HG03460 (cell line): Measurements from ENCODE around the gene RHEX.
"Not testable (repeated sequence)": the region's sequence is repeated elsewhere in the genome, so short reads cannot be mapped to it uniquely, and the experiment has no call there.

Source experiments
- ATAC-seq: cut with Tn5 transposase; IDR thresholded peaks from one replicate; pipeline ENCODE4 v1.9.1; 2021; ENCODE audit not compliant: unreplicated experiment

Gene RHEX, protein sequence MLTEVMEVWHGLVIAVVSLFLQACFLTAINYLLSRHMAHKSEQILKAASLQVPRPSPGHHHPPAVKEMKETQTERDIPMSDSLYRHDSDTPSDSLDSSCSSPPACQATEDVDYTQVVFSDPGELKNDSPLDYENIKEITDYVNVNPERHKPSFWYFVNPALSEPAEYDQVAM

DNA sequence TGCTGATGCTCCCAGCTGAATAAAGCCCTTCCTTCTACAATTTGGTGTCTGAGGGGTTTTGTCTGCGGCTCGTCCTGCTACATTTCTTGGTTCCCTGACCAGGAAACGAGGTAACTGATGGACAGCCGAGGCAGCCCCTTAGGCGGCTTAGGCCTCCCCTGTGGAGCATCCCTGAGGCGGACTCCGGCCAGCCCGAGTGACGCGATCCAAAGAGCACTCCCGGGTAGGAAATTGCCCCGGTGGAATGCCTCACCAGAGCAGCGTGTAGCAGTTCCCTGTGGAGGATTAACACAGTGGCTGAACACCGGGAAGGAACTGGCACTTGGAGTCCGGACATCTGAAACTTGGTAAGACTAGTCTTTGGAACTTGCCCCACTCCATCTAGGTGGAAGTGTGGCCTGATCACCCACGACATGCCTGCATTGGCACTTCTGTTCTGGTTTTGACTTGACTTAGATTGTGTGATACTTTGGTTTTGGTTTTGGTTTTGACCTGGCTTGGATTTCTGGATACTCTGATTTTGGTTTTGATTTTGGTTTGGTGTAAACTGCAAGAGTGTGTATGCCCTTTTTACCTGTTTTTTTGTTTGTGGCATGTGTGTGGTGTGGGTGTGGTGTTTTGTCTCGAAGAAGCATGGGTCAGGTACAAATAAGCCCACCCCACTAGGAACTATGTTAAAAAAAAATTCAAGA lies at the start of gene RHEX:
RHEX (plus strand) TSS at position 255 of the 692 bp plus-strand sequence. CDS start 44,656 bp downstream, outside the sequence.
- ATAC-seq, result not testable (repeated sequence)

DNA sequence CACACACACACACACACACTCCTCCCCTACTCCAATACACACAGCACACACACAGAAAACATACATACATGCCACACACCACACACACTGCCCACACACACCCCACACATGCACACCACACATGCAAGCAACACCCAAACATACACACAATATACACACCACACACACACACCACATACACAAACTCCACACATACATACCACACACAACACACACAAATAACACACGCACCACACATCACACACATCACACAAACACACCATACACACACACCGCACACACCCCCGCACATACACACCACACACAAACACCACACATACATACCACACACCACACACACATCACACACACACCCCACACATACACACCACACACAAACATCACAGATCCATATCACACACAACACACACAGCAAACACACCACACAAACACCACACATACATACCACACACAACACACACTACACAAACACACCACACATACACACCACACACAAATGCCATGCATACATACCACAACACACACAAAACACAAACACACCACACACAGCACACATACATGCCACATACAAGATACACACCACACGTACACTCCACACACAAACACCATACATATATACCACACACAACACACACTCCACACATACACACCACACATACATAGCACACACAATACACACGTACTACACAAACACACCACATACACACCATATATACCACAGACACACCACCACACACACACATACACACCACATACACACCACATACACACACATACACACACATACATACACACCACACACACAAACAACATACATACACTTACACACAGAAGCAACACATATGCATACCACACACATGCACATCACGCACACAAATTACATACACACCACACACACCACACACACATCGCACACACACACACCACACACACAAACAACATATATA lies 48.8 kb upstream of the RHEX start:
- no peak for ATAC-seq

DNA sequence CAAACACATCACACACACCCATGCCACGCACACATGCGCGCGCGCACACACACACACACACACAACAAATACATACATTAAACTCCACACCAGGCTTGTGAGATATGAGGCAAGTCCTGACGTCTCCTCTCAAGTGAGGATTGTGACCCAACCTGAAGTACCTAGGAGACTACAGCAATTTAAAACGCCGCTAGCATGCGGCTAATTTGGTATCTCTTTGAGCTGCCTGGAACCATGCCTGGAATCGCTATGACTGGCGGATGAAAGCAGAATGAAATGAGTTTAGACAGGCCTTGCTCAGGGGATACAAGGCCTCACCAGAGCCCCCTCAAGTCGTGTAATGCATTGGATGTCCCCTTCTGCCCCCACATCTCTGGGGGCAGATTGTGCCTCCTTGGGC lies 48.1 kb upstream of the RHEX start:
- ATAC-seq, result no peak

DNA sequence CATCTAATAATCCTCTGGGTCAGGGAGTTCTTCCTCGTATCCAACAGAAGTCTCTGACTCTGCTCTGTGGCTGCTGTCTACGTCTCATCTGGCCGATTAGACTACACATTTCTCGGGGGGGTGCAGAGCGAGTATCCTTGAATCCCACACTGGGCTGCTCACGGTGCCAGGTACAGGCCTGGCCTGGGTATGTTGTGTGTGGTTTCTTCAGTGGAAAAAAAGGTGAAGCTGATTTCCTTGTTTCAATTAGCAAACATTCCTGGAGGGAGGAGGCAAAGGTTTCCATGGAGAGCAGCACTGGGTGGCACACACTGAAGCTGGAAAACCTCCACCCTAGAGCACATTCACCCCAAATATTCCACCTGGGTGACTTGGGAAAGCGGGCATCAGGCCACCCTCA lies 47.7 kb upstream of the RHEX start:
- ATAC-seq, result no peak

DNA sequence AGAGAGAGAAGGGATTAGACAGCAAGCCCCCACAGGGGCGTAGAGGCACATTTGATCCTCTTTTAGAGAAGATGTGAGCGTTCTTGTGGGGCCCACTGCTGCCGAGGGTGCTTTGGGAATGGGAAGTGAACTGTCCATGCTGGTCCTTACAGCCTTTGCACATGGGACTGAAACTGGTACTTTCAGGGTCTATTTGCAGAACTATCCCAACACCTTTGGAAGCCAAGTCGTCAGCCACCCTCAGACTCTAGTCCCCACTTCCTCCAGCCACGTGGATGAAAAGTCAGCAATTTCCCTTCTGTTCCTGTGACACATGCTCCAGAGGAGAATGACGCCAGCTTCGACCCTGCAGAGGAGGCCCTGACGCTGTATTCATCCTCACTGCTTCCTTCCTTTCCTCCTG lies 47.2 kb upstream of the RHEX start:
- ATAC-seq, result no peak

DNA sequence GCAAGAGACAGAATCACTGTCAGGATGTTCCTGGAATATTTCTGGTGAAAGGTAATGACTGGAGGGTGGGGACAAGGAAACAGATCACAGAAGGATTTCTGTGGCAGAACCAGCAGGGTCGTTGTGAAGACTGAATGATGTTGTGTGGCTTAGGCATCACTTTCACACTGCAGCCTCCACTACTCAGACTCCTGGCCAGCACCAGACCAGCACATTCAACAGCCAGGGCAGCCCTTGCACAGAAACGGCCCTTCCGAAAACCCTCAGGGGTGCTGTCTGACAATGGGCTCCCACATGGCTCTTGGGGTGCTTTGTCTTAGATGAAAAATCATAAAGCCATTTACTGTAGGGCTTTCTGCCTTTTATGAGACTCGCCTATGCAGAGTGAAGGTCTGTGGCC lies 46.0 kb upstream of the RHEX start:
- no peak for ATAC-seq

DNA sequence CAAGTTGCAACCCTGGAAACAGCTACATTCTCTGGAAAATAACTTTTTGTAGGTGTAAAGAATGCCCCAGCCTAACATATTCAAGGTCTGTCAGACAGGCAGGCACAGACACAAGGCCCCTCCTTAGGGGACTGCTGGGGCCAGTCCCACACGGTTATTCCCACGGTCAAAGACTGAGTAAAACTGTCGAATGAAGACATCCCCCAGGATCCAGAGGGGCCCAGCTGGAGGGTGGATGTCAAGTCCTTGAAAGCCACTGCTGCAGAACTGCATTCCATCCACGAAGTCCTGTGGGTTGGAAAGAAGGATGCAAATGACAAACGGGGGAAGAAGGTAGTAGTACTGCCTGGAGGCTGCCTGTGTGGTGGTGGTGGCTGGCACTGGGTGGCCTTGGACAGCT lies 42.9 kb upstream of the RHEX start:
- no peak for ATAC-seq

DNA sequence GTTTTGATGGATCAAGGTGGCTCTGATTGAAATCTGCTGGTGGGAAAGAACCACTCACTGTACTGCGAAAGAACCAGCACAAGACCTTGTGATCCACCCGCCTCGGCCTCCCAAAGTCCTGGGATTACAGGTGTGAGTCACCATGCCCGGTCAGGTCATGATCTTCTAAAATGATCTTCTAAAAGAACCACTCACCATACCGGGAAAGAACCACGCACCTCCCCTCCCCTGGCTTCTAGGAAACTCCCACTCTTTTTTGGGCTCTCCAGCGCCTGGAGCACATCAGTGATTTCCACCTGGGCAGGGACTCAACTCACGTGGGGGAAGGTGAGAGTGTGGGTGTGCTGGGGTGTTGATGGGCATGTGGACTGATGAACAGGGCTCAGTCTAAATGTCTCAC lies 41.9 kb upstream of the RHEX start:
- ATAC-seq, result no peak

DNA sequence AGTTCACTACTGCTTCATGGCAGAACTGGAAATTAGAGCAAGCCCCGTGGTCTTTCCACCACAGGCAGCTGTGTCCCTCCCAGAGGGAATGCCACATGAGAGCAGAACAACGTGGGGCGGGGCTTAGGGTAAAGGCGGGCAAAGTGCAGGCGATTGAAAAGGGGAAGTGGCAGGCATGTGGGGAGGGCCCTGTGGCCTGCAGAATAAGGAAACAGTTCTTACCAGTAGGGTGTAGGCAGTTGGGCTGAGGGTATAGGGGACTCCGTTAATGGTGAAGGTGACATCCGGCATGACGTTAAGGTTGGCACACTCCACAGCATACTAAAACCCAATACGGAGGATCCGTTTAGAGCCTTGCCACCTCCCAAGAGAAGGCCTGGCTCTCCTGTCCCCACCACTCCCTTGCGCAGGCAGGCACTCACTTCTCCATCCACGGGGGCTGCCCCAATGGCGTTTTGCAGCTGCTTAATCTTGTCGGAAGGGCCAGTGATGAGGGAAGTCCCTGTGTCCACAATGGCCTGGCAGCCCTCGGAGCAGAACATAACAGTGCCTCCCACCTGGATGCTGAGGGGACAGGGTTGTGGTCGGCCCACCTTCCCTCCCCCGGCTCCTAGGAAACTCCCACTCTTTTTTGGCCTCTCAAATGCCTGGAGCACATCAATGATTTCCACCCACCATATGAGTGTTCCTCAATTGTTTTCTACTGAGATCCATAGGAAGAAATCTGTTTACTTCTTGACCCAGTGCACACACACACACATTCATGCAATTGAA lies 40.7 kb upstream of the RHEX start:
- ATAC-seq, result peak; percentile 99

DNA sequence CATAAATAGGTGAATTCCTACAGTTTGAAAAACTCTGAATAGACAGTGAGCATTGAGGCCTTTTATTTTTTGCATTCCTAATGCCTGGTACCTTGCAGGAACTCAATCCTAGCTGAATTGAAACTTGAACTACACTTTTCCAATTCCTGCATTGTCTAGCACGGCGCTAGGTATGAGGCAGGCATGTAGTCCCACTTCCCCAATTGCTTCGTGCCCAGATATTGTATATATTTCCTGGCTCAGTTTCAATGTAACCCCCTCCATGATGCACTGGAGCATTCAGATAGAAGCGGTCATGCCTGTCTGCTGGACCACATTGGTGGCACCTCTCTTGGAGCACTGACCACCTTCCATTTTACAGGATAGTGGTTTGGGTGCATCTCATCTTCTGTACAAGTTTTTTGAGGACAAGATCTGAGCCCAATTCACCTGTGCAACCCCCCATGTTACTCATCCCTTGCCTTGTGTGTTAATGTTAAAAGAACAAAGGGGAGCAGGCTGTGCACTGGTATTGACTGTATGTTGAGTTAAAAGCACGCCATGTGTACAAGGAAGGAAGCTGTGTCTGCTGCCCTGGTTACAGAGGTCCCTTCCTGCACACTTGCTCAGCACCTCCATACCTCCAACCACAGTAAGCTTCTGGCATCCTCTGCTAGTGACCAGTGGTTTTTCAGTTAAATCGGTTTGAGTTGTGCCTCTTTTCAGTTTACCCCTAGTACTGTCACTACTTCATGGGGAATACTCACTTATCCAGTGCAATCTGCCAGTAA lies 39.8 kb upstream of the RHEX start:
- ATAC-seq, result no peak

DNA sequence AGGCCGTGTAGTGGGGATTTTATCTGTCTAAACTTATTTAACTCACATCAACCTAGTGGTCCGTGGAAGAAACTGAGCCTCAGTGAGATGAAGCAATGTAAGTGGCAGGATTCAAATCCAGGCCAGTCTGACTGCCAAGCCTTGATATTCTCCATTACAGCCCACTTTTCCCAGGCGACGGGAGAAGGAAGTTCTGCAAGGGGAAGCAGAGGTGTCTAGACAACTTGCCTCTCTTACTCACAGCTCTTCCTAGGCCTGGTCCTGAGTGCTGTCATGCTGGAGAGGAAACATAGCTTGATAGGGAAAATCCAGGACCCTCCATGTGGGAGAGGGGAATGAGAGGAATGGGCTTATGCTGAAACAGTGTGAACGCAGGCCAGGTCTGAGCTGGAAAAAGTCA lies 38.4 kb upstream of the RHEX start:
- ATAC-seq, result no peak

DNA sequence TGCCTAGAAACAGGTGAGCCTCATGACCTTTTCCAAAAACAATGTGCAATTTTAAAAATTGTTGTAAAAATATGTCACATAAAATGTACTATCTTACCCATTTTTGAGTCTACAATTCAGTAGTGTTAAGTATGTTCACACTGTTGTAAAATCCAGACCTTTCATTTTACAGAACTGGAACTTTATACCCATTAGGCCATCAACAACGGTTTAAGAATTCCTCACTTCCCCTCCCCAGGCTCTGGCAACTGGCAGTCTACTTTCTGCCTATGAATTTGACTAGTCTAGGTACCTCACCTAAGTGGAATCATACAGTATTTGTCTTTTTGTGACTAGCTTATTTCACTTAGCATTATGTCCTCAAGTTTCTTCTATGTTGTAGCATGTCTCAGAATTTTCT lies 37.9 kb upstream of the RHEX start:
- no peak for ATAC-seq

DNA sequence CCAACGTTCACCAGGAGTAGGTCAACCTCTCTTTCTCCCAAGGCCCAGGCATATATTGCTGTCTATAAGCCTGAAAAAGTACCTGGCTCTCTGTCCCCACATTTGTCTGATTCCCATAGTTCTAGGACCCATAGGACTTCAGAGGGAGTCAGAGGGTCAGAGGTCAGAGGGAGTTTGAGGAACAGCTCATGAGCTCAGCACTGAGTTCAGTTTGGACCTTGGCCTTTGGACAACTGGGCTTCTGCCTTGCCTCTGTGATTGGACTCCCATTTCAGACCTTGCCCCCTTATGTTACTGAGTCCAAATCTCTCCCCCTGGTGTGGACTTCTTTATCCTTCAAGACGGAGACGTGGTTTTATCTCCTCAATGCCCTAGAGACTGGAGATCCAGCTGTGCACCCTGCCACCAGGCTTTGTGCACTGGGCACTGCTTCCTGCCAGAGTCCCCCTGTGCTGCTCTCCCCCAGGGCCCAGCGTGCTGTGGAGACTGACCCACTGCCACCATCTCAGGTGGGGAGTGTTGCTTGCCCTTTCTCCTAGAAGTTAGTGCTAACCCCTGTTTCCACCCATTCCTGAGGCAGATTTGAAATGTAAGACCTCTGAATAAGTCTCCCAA lies 32.5 kb upstream of the RHEX start:
- ATAC-seq, result no peak

DNA sequence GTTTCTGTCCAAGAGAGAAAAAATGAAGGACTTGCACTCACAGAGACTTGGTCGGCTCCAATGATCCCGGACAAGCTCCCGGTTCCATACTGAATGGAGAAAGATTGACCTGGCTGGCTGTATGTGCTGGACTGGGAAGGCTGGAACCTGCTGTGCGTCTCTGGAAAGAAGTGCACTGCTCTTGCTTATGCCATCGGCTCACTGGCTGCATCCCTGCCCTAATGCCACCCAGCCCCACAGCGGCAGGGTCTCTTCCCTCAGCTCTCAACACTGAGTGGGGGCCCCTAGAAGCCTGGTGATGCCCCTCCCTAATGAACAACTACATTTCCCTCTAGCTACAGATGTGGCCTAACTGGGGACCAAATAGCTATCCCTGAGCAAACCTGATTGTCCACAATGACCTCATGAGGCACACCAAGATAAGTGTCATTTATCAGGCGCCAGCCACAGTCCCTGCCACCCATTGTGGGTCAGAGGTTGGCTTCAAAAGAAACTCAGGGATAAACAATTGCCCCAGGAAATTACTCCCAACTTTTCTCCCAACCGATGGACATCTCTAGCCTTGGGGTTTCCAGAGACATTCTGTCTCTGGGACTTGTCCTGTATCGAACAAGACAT lies 31.9 kb upstream of the RHEX start:
- ATAC-seq, result no peak

DNA sequence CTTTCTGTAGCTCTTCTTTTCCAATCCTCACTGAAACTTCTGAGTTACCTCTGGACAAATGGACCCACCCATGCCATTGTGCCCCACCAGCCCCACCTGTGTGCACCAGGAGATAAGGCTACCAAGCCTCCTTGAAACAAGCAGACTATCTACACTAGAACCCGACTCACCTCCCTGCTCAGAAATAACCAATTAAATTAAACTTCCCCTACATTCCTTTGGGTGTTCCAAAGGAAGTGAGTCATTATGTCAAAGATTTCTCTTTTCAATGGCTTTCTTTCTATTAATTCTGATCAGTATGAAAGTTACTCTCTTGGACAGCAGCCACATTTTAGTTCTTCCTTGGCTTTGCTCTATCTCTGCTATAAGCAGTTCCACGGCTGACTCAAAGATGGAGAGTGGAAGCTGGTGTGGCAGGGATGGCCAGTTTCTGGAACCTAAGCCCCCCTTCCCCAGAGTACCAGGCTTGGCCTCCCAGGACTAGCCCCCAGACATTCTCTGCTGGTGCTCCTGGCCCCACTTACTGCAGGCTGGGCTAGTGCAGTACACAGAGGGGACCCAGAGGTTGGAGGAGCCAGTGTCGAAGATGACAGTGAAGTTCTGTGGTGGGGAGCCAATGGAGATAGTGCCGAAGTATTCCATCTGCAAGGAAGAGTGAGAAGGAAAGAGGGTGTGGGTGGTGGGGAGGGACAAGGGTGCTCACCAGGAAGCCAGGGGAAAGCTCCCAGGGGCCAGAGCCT lies 31.2 kb upstream of the RHEX start:
- no peak for ATAC-seq

DNA sequence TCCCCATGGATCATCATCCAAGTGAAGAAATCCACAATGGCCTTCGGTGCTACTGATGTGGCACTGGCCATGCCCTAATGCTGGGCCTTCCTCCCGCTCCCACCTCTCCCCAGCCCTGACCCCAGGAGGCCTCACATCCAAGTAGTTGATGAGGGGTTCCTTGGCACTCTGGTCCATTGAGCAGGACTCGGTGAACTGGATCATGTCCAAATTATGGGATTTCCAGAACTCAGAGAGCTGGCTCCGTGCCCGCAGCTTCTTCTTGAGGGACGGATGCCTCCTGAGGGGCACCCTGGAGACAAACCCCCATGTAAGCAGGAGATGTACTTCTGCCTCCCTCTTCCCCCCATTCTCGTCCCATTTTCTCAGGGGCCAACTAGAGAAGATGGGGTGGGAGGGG lies 30.2 kb upstream of the RHEX start:
- ATAC-seq, result no peak

DNA sequence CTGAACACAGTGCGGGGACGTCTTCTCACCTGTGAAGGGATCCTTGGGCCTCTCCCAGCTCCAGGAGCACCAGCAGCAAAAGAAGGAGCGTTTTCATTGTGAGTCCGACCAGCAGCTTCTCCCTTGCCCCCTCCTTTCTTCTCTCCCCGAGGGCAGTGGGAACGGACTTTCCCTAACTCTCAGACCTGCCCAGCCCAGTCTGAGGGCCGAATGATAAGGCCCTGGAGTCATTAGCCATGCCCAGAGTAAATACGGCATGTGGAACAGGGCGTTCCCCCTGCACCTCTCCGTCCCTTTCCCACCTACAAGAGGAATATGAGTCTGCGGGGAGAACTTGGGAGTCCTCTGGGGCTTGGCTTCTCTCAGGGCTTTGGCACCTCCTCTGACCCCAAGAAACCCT lies 29.3 kb upstream of the RHEX start, which contains the start of gene CTSE:
CTSE (minus strand) TSS at position 201 of the 400 bp plus-strand sequence; CDS start at position 97, 104 bp downstream.
- ATAC-seq, result no peak

DNA sequence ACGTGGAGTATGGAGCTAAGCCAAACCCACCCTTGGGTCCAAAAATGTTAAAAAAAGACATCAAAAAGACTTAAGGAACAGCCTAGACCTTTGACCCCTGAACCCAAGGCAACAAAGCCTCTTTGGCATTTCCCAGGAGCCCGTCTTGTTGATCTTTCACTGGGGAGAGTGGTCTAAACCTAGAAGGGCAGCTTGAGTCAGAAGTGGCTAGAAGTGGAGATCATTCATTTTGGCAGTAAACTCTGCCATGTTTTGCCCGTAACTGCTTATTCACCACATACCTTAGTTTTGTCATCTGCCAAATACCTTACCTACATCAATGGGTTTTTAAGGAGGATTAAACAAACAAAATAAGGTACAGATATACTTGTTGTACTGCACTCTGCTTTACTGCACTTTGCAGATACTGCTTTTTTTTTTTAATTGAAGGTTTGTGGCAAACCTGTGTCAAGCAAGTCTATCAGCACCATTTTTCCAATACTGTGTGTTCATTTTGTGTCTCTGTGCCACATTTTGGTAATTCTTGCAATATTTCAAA lies 27.6 kb upstream of the RHEX start:
- ATAC-seq, result no peak
